ENCODE data around the gene ISCA2. TPM values are rescaled to one million over a fixed set of nuclear protein-coding genes. Genes with fewer than 3 reads are reported as not detected.
"Not testable (repeated sequence)": the region's sequence is repeated elsewhere in the genome, so short reads cannot be mapped to it uniquely, and the experiment has no call there.

The ISCA2 gene
- 37.8 and 40.6 TPM in 2 replicates for total RNA-seq
- long read RNA-seq, transcript ISCA2-204 (4 exons, 2,626 nt): major isoform, 45 of 59 reads
- long read RNA-seq, partial matches to known transcripts: 2 of 59 reads
- long read RNA-seq, other reads (novel, unspliced or antisense): 9 of 59 reads

- Mint-ChIP-seq H3K27me3 (ENCODE audit: low read depth) (no peaks in the 10 kb centered on the region), H3K27ac (ENCODE audit: unreplicated experiment) (no peak within 1 kb of the TSS), H3K9me3 (no peaks in the 10 kb centered on the region), H3K36me3 (ENCODE audit: low read depth) (no peaks in the 10 kb centered on the region), H3K4me3 (no peak within 1 kb of the TSS), H3K4me1 (peaks cover 19% of the 10 kb centered on the region)
- TF ChIP-seq CTCF (conservative IDR thresholded peaks at IDR 0.05): no peak
- peak; percentile 99 for DNase-seq (ENCODE audit: low read depth, low spot score)
Measured at GRCh38 chr14:74493343-74494261, at the start of gene ISCA2. TSS of gene ISCA2 (plus strand) at chr14:74493765. CDS start at chr14:74493775, 10 bp downstream.

DNA sequence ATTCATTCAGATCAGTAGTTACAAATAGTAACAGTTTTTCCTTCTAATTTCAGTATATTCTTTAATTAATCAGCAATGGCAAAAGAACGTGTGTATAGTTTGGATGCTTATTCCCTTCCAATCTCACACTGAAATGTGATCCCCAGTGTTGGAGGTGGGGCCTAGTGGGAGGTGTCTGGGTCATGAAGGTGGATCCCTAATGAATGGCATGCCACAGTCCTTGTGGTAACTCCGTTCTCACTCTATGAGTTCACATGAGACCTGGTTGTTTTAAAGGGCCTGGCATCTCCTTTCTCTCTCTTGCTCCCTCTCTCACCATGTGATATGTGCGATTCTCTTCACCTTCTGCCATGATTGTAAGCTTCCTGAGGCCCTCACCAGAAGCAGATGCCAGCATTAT is 48.7 kb upstream of the ISCA2 start:
- no peak for DNase-seq (ENCODE audit: low read depth, low spot score)
- no peaks in the 10 kb centered on the region for H3K9me3 Mint-ChIP-seq
- peaks cover 9% of the 10 kb centered on the region for H3K4me1 Mint-ChIP-seq
- H3K36me3 Mint-ChIP-seq (ENCODE audit: low read depth): no peaks in the 10 kb centered on the region
- TF ChIP-seq CTCF (conservative IDR thresholded peaks at IDR 0.05): no peak
- H3K4me3 Mint-ChIP-seq: no peak overlapping the region
- H3K27me3 Mint-ChIP-seq (ENCODE audit: low read depth): peaks cover 2% of the 10 kb centered on the region
- H3K27ac Mint-ChIP-seq (ENCODE audit: unreplicated experiment): no peak overlapping the region

DNA sequence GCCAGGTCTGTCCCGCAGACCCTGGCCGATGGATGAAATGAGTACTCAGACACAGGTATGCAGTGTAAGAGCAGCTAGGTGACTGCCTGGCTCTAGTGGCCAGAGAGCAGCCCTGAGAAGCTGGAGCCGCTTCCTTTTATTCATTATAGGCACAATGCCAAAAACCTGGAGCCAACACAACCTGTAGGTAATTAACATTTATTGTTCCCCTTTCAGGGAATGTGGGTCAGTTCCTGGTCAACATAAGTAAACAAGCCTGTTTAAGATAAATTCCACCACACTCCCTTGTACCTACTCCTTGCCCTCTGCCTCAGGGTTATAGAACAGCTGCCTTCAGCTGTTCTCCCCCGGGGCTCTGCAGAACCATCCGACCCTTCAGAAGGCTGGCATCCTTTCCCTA is 39.2 kb upstream of the ISCA2 start:
- H3K27ac Mint-ChIP-seq (ENCODE audit: unreplicated experiment); H3K9me3 Mint-ChIP-seq; H3K4me1 Mint-ChIP-seq; H3K4me3 Mint-ChIP-seq; H3K27me3 Mint-ChIP-seq (ENCODE audit: low read depth); H3K36me3 Mint-ChIP-seq (ENCODE audit: low read depth); DNase-seq (ENCODE audit: low read depth, low spot score): not testable (repeated sequence)

GRCh38 chr14:74456684-74457564 is 36.6 kb upstream of the ISCA2 start:
- H3K4me3 Mint-ChIP-seq: no peak overlapping the region

GRCh38 chr14:74457565-74457895 is 36.0 kb upstream of the ISCA2 start:
- TF ChIP-seq CTCF (conservative IDR thresholded peaks at IDR 0.05): no peak
- no peaks in the 10 kb centered on the region for H3K36me3 Mint-ChIP-seq (ENCODE audit: low read depth)
- no peak for DNase-seq (ENCODE audit: low read depth, low spot score)
- no peak overlapping the region for H3K27ac Mint-ChIP-seq (ENCODE audit: unreplicated experiment)
- no peak overlapping the region for H3K4me3 Mint-ChIP-seq
- H3K4me1 Mint-ChIP-seq: peaks cover 4% of the 10 kb centered on the region
- H3K9me3 Mint-ChIP-seq: no peaks in the 10 kb centered on the region
- no peaks in the 10 kb centered on the region for H3K27me3 Mint-ChIP-seq (ENCODE audit: low read depth)

More at GRCh38 chr14:74456684-74457564, 36.6 kb upstream of the ISCA2 start:
- TF ChIP-seq CTCF (conservative IDR thresholded peaks at IDR 0.05): no peak
- no peak for DNase-seq (ENCODE audit: low read depth, low spot score)
- peaks cover under 1% of the 10 kb centered on the region for H3K27me3 Mint-ChIP-seq (ENCODE audit: low read depth)
- H3K4me1 Mint-ChIP-seq: peaks cover 4% of the 10 kb centered on the region
- no peaks in the 10 kb centered on the region for H3K9me3 Mint-ChIP-seq
- peak overlapping the region; percentile 27 for H3K27ac Mint-ChIP-seq (ENCODE audit: unreplicated experiment)
- H3K36me3 Mint-ChIP-seq (ENCODE audit: low read depth): no peaks in the 10 kb centered on the region
